GM23338 (cell line): ENCODE results near the gene TTC9C. TPM values are rescaled to one million over a fixed set of nuclear protein-coding genes. Genes with fewer than 3 reads are reported as not detected.

Experiments
- ATAC-seq: fragments of 200-7000 bp; cut with Tn5 transposase; 3 replicates; pipeline ENCODE4 v1.9.1; 2020
- DNase-seq: peaks from one replicate; pipeline ENCODE4 v3.0.0-alpha.2; 2015; ENCODE audit warnings: low spot score
- H2AFZ ChIP-seq: fragments of 200-600 bp; sonication (generic); 2 replicates; pipeline ENCODE4 v1.8.0; 2016; ENCODE audit warnings: antibody characterized with exemption, mild to moderate bottlenecking, moderate library complexity
- H3F3A ChIP-seq: fragments of 200-600 bp; sonication (generic); replicated peaks from 2 replicates; pipeline ENCODE4 v1.8.0; 2017; ENCODE audit warnings: antibody characterized with exemption, mixed run types, low read depth
- H3K27ac ChIP-seq: fragments of 200-600 bp; sonication (generic); 2 replicates; pipeline ENCODE4 v1.6.1; 2016; ENCODE audit warnings: low read depth
- H3K27me3 ChIP-seq: fragments of 200-600 bp; sonication (generic); 2 replicates; pipeline ENCODE4 v1.8.0; 2016; ENCODE audit warnings: mild to moderate bottlenecking, mixed run types, moderate library complexity; ENCODE audit not compliant: insufficient read depth
- H3K36me3 ChIP-seq: fragments of 200-600 bp; sonication (generic); 2 replicates; pipeline ENCODE4 v1.8.0; 2016; ENCODE audit warnings: mild to moderate bottlenecking; ENCODE audit not compliant: insufficient read depth
- H3K4me1 ChIP-seq: fragments of 200-600 bp; sonication (generic); 2 replicates; pipeline ENCODE4 v1.8.0; 2016; ENCODE audit warnings: mild to moderate bottlenecking, moderate library complexity; ENCODE audit not compliant: insufficient read depth
- H3K4me2 ChIP-seq: fragments of 200-600 bp; sonication (generic); 2 replicates; pipeline ENCODE4 v1.7.1; 2017; ENCODE audit warnings: mixed run types
- H3K4me3 ChIP-seq: fragments of 200-600 bp; sonication (generic); 2 replicates; pipeline ENCODE4 v1.6.1; 2016; ENCODE audit warnings: mixed run types
- H3K79me2 ChIP-seq: fragments of 200-600 bp; sonication (generic); replicated peaks from 2 replicates; pipeline ENCODE4 v1.8.0; 2017; ENCODE audit warnings: mild to moderate bottlenecking; ENCODE audit not compliant: insufficient read depth
- H3K9me2 ChIP-seq: fragments of 200-600 bp; sonication (generic); 2 replicates; pipeline ENCODE4 v1.8.0; 2017; ENCODE audit not compliant: insufficient read depth
- H4K20me1 ChIP-seq: fragments of 200-600 bp; sonication (generic); replicated peaks from 2 replicates; pipeline ENCODE4 v1.8.0; 2017; ENCODE audit warnings: mild to moderate bottlenecking; ENCODE audit not compliant: insufficient read depth
- H3K27ac Mint-ChIP-seq: 2 replicates; pipeline ENCODE4 v1.8.0; 2020; ENCODE audit warnings: inconsistent platforms, mild to moderate bottlenecking, moderate library complexity, mixed read lengths
- H3K27me3 Mint-ChIP-seq: 3 replicates; pipeline ENCODE4 v1.8.0; 2022; ENCODE audit warnings: low read depth, mild to moderate bottlenecking, moderate library complexity, mixed read lengths, inconsistent platforms; ENCODE audit not compliant: insufficient read depth, poor library complexity
- H3K36me3 Mint-ChIP-seq: 3 replicates; pipeline ENCODE4 v1.8.0; 2021; ENCODE audit warnings: low read depth, mild to moderate bottlenecking, inconsistent platforms, moderate library complexity, mixed read lengths
- H3K4me1 Mint-ChIP-seq: 3 replicates; pipeline ENCODE4 v1.8.0; 2020; ENCODE audit warnings: mild to moderate bottlenecking, inconsistent platforms, mixed read lengths
- H3K4me3 Mint-ChIP-seq: 3 replicates; pipeline ENCODE4 v1.8.0; 2021; ENCODE audit warnings: moderate library complexity, mild to moderate bottlenecking, inconsistent platforms, mixed read lengths
- H3K9me3 Mint-ChIP-seq: 3 replicates; pipeline ENCODE4 v1.8.0; 2020; ENCODE audit warnings: moderate library complexity, mild to moderate bottlenecking, inconsistent platforms, mixed read lengths
- CREB1 ChIP-seq: fragments of 250-450 bp; sonication (Bioruptor Pico); IDR thresholded peaks from 2 replicates; pipeline ENCODE4 v1.5.0; 2020; ENCODE audit warnings: low read depth, mild to moderate bottlenecking, moderate library complexity
- EZH2 ChIP-seq: fragments of 200-600 bp; sonication (generic); IDR thresholded peaks from one replicate; pipeline ENCODE4 v1.8.0; 2017; ENCODE audit warnings: antibody characterized with exemption, mild to moderate bottlenecking, low read depth; ENCODE audit not compliant: unreplicated experiment
- EZH2phosphoT487 ChIP-seq: fragments of 200-600 bp; sonication (generic); IDR thresholded peaks from one replicate; pipeline ENCODE4 v1.8.1; 2018; ENCODE audit warnings: antibody characterized with exemption; ENCODE audit not compliant: unreplicated experiment
- NANOG ChIP-seq: IDR thresholded peaks from 2 replicates; pipeline ENCODE4 v1.6.1; 2016; ENCODE audit warnings: antibody characterized with exemption, borderline replicate concordance
- POLR2AphosphoS5 ChIP-seq: IDR thresholded peaks from 2 replicates; pipeline ENCODE4 v1.6.1; 2016; ENCODE audit warnings: antibody characterized with exemption, low read depth
- REST ChIP-seq: IDR thresholded peaks from one replicate; pipeline ENCODE4 v1.6.1; 2018; ENCODE audit warnings: antibody characterized with exemption; ENCODE audit not compliant: unreplicated experiment
- polyA plus RNA-seq: library from polyadenylated mRNA; unstranded; fragments of >200 nt; fragmentation: Nextera tagmentation; extraction: Ambion mirVana; gene quantifications from 2 replicates; pipeline ENCODE4 v1.2.1, GENCODE V29; 2016
- total RNA-seq: library from RNA; depleted of rRNA; stranded (reverse); fragments of >200 nt; shearing (Covaris generic); gene quantifications from 2 replicates; pipeline ENCODE4 v1.2.3, GENCODE V29; 2014
- TF ChIP-seq, protein P1 (sequence below): fragments of 250-450 bp; sonication (Bioruptor Pico); IDR thresholded peaks from 2 replicates; pipeline ENCODE4 v1.5.0; 2020; ENCODE audit warnings: mild to moderate bottlenecking, moderate library complexity

Gene TTC9C
- total and polyA plus RNA-seq, 2 experiments from 2014 or later, result 27.5 to 42.0 TPM

DNA sequence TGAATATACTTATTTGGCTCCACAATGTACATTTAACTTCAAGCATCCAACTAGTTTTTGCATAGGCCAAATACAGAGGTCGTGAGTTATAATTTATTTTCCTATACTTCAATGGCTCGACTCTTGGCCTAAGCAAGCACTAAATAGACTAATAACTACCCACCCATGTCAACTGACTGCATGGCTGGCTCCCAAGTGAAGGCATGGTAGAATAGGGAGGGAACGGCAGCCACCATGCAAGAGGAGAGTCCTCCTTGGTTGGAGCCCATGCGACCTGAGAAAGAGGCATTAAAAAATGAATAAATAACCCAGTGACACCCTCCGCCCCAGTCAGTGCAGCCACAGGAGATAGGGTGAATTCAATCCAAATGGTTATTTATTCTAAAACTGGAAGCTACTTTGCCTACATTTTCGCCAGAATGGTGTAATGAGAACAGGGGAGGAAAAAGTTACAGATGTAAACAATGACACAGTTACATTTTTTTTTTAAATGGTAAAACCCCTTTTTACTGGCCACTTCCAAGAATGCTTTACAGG is 15.9 kb upstream of the TTC9C start (continued):
- TF ChIP-seq, protein P1, sequence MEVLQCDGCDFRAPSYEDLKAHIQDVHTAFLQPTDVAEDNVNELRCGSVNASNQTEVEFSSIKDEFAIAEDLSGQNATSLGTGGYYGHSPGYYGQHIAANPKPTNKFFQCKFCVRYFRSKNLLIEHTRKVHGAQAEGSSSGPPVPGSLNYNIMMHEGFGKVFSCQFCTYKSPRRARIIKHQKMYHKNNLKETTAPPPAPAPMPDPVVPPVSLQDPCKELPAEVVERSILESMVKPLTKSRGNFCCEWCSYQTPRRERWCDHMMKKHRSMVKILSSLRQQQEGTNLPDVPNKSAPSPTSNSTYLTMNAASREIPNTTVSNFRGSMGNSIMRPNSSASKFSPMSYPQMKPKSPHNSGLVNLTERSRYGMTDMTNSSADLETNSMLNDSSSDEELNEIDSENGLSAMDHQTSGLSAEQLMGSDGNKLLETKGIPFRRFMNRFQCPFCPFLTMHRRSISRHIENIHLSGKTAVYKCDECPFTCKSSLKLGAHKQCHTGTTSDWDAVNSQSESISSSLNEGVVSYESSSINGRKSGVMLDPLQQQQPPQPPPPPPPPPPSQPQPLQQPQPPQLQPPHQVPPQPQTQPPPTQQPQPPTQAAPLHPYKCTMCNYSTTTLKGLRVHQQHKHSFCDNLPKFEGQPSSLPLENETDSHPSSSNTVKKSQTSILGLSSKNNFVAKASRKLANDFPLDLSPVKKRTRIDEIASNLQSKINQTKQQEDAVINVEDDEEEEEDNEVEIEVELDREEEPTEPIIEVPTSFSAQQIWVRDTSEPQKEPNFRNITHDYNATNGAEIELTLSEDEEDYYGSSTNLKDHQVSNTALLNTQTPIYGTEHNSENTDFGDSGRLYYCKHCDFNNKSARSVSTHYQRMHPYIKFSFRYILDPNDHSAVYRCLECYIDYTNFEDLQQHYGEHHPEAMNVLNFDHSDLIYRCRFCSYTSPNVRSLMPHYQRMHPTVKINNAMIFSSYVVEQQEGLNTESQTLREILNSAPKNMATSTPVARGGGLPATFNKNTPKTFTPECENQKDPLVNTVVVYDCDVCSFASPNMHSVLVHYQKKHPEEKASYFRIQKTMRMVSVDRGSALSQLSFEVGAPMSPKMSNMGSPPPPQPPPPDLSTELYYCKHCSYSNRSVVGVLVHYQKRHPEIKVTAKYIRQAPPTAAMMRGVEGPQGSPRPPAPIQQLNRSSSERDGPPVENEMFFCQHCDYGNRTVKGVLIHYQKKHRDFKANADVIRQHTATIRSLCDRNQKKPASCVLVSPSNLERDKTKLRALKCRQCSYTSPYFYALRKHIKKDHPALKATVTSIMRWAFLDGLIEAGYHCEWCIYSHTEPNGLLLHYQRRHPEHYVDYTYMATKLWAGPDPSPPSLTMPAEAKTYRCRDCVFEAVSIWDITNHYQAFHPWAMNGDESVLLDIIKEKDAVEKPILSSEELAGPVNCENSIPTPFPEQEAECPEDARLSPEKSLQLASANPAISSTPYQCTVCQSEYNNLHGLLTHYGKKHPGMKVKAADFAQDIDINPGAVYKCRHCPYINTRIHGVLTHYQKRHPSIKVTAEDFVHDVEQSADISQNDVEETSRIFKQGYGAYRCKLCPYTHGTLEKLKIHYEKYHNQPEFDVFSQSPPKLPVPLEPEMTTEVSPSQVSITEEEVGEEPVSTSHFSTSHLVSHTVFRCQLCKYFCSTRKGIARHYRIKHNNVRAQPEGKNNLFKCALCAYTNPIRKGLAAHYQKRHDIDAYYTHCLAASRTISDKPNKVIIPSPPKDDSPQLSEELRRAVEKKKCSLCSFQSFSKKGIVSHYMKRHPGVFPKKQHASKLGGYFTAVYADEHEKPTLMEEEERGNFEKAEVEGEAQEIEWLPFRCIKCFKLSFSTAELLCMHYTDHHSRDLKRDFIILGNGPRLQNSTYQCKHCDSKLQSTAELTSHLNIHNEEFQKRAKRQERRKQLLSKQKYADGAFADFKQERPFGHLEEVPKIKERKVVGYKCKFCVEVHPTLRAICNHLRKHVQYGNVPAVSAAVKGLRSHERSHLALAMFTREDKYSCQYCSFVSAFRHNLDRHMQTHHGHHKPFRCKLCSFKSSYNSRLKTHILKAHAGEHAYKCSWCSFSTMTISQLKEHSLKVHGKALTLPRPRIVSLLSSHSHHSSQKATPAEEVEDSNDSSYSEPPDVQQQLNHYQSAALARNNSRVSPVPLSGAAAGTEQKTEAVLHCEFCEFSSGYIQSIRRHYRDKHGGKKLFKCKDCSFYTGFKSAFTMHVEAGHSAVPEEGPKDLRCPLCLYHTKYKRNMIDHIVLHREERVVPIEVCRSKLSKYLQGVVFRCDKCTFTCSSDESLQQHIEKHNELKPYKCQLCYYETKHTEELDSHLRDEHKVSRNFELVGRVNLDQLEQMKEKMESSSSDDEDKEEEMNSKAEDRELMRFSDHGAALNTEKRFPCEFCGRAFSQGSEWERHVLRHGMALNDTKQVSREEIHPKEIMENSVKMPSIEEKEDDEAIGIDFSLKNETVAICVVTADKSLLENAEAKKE (CRISPR knock-in tag), result no peak

- H3K4me3 Mint-ChIP-seq, result no peak overlapping the region
- H3K4me1 ChIP-seq, result peaks cover 24% of the 10 kb centered on the region
- DNase-seq (no peak), ATAC-seq (no peak)
- peaks cover 64% of the 10 kb centered on the region for H3K4me1 Mint-ChIP-seq
- H3K27me3 ChIP-seq, result no peaks in the 10 kb centered on the region
- H3K9me2 ChIP-seq, result no peaks in the 10 kb centered on the region
- H4K20me1 ChIP-seq, result peaks cover 12% of the 10 kb centered on the region
- peaks cover 16% of the 10 kb centered on the region for H3K79me2 ChIP-seq
- peaks cover 15% of the 10 kb centered on the region for H3K27me3 Mint-ChIP-seq
- no peak overlapping the region for H3K4me2 ChIP-seq
- peak overlapping the region; percentile 70; the same call in 1 of the 2 replicates for H3K27ac ChIP-seq
- peaks cover 61% of the 10 kb centered on the region for H3K36me3 ChIP-seq
- peaks cover 76% of the 10 kb centered on the region for H3K36me3 Mint-ChIP-seq
- no peaks in the 10 kb centered on the region for H3K9me3 Mint-ChIP-seq
- H2AFZ ChIP-seq, result no peak overlapping the region
- H3K27ac Mint-ChIP-seq, result peak overlapping the region; percentile 90
- H3K4me3 ChIP-seq, result no peak overlapping the region
- H3F3A ChIP-seq, result peaks cover 64% of the 10 kb centered on the region
- no peak for TF ChIP-seq EZH2
- TF ChIP-seq NANOG, result no peak
- TF ChIP-seq REST, result no peak
- no peak for TF ChIP-seq POLR2AphosphoS5
- no peak for TF ChIP-seq EZH2phosphoT487
- no peak for TF ChIP-seq CREB1
Observed at GRCh38 chr11:62712861-62713260, 15.4 kb upstream of the TTC9C start.
